ENCODE data around the gene RAB27B. TPM values are rescaled to one million over a fixed set of nuclear protein-coding genes. Genes with fewer than 3 reads are reported as not detected.

Gene RAB27B
- total RNA-seq, 1 experiment from 2014 or later = not detected

DNA sequence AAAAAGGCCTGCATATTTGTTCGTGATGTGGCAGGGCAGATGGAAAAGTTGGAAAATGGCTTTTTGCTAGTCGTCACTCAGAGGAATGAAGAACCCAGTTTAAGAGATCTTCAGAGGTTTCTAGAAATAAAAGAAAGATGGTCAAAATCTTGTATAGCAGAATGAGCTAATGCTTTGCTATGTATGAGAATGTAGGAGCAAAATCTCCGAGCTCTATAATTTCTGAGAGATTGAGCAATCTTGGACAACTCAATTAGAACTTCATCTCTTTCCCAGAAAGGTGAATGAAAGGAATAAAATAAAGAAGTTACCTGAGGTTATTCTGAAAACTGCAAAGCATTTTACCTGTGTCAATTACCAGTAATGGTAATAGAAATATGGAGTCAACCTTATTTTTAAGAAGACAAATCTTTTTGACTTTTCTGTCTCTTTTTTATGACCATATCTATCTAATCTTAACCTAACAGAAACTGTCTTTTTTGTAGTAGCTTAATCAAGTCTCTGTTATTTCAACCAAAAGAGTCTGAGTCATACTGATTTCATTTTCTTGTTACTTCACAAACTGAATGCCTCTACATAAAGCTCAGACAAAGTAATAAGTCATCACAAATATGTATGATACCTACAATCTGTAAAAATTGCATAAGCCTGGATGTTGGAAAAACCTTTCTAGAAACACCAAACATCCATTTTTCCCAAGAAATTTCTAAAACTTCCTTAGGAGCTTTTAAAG lies 98.5 kb downstream of the RAB27B start:
- Histone ChIP-seq H3K27me3 (ENCODE audit: control insufficient read depth, insufficient read depth, low read length) (no peaks in the 10 kb centered on the region), H3K4me3 (ENCODE audit: insufficient read depth, low read depth, low read length) (no peak overlapping the region), H3K36me3 (replicated peaks; ENCODE audit: control insufficient read depth, insufficient read depth, low read length) (no peaks in the 10 kb centered on the region)
- DNase-seq = no peak

DNA sequence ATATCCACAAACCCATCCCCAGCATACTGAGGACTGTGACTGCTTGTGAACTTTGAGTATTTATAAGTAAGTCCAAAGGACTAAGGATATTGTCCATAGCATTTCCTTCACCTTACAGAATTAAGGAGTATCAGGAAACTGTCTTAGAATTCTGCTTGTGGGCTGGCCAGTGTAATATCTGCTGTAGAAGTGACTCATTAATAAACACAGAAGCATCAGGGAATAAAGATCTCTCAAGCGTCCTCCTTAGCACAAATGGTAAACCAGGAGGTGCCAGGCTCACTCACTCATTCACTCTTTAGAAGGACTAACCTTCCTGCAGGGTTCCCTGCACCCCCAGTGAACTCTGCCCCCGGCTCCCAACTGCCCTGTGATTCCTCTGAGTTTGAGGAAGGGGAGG lies 100.0 kb downstream of the RAB27B start:
- Histone ChIP-seq H3K4me3 (ENCODE audit: insufficient read depth, low read depth, low read length) (no peak overlapping the region), H3K36me3 (replicated peaks; ENCODE audit: control insufficient read depth, insufficient read depth, low read length) (no peaks in the 10 kb centered on the region), H3K27me3 (ENCODE audit: control insufficient read depth, insufficient read depth, low read length) (no peaks in the 10 kb centered on the region)
- no peak for DNase-seq

DNA sequence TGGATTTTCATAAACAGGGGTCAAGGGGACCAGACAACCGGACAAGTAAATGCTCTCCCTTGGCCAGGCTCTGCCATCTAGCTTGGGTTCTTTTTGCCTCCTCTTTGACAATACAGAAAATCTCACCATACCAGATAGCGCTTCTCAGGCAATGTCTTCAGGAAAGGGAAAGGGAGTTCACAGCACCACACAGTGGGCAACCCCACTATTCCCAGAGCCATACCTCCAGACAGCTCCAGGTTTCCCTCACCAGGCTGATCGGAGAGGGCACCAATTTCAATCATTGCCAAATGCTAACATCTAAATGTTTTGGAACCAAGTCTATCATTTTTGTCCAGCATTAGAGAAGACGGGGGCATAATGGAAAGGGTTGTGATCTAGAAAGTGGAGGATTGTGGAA lies 102.9 kb downstream of the RAB27B start:
- DNase-seq = no peak
- Histone ChIP-seq H3K4me3 (ENCODE audit: insufficient read depth, low read depth, low read length) (no peak overlapping the region), H3K27me3 (ENCODE audit: control insufficient read depth, insufficient read depth, low read length) (no peaks in the 10 kb centered on the region), H3K36me3 (replicated peaks; ENCODE audit: control insufficient read depth, insufficient read depth, low read length) (no peaks in the 10 kb centered on the region)

DNA sequence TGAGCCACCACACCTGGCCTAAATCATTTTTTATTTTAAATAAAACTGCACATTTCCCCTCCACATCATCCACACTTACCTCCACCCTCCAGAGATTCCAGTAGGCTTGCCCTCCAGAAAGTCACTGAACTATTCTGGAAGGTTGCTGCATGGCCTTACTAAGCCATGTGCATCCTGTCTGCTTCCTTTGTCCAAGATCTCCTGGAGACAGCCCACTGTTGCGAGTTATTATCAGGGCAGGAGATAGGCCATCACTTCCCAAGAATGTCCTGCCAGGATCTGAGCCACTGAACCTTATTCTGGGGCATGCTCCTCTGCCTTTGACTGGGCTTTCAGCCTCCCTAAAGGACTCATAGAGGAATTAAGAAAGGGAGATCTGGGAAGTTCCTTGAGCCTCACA lies 104.2 kb downstream of the RAB27B start:
- Histone ChIP-seq H3K27me3 (ENCODE audit: control insufficient read depth, insufficient read depth, low read length) (no peaks in the 10 kb centered on the region), H3K36me3 (replicated peaks; ENCODE audit: control insufficient read depth, insufficient read depth, low read length) (no peaks in the 10 kb centered on the region)
- DNase-seq = no peak

DNA sequence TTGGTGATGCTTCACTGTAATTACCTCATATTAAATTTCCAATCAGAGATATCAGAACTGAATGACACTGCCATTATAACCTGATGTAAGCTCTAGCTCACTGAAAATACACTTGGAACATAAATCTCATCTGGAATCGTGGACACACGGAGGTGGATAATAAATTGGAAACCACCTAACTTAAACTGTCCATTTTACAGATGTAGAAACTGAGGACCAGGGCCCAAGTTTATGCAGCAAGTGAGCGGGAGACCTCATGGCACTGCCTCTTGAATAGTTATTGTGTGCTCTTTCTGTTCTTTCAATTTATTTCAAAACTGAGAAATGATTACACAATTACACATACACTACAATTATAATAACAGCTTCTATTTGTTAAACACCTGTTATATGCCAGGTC lies 110.2 kb downstream of the RAB27B start:
- Histone ChIP-seq H3K4me3 (ENCODE audit: insufficient read depth, low read depth, low read length) (no peak overlapping the region), H3K36me3 (replicated peaks; ENCODE audit: control insufficient read depth, insufficient read depth, low read length) (no peaks in the 10 kb centered on the region), H3K27me3 (ENCODE audit: control insufficient read depth, insufficient read depth, low read length) (no peaks in the 10 kb centered on the region)
- no peak for DNase-seq

More for the DNA sequence above, 104.2 kb downstream of the RAB27B start:
- H3K4me3 ChIP-seq (ENCODE audit: insufficient read depth, low read depth, low read length) = no peak overlapping the region

DNA sequence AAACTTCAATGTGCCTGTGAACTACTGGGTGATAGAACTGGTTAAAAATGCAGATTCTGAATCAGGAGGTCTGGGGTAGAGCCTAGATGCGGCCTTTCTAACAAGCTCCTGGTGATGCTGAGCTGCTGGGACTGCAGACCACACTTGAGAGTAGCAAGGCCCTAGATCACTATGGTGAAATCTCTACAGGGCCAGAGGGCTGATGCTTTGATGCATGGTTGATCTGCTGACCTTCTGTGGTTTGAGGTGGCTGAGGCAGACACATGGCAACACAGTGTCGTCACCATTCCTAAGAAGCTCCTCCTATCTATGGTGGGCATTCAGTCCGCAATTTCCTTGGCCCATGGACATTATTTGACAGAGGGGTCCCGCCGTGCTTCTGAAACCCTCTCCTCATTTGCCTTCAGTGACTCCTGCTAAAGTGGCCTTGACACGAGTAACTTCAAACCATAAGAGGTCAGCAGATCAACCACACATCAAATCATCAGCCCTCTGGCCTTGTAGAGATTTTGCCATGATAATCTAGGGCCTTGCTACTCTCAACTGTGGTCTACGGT lies 111.2 kb downstream of the RAB27B start:
- H3K4me3 ChIP-seq (ENCODE audit: insufficient read depth, low read depth, low read length) = no peak overlapping the region
- DNase-seq = no peak
- no peaks in the 10 kb centered on the region for H3K36me3 ChIP-seq (replicated peaks; ENCODE audit: control insufficient read depth, insufficient read depth, low read length)
- no peaks in the 10 kb centered on the region for H3K27me3 ChIP-seq (ENCODE audit: control insufficient read depth, insufficient read depth, low read length)

DNA sequence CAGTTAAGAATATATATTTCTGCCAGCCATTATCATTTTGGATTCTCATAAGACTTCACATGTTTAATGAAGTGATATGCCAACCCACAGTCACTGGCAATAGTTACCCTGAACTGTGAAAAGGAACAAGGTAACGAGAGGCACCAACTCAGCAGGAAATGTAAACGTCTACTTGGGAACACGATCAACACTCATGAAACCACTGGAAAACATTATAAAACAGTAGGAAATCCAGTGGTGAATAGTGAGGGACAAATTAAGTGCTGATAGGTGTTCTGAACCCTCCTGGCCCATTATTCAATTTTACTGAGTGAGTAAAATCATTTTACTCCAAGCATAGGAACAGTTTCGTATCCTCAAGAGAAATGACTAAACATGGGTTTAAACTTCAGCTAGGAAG lies 113.9 kb downstream of the RAB27B start:
- Histone ChIP-seq H3K27me3 (ENCODE audit: control insufficient read depth, insufficient read depth, low read length) (no peaks in the 10 kb centered on the region), H3K4me3 (ENCODE audit: insufficient read depth, low read depth, low read length) (no peak overlapping the region), H3K36me3 (replicated peaks; ENCODE audit: control insufficient read depth, insufficient read depth, low read length) (no peaks in the 10 kb centered on the region)
- no peak for DNase-seq

DNA sequence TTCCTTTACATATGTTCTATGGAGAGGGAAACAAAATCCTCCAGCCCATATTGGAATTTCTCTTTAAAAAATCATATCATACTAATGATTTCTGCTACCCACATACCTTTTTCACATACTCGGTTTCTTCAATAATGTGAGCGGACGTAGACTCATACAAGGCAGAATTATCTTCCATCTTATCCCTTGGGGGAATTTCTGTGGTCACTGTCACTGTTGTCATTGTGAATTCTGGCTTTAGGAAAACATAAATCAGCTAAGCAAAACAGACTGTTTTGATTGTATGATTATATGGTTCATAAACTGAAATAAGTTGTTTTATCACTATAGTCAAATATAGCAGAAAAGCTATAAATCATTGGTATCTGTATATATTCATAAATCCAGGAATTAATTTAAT lies 114.3 kb downstream of the RAB27B start:
- no peaks in the 10 kb centered on the region for H3K36me3 ChIP-seq (replicated peaks; ENCODE audit: control insufficient read depth, insufficient read depth, low read length)
- no peak overlapping the region for H3K4me3 ChIP-seq (ENCODE audit: insufficient read depth, low read depth, low read length)
- no peaks in the 10 kb centered on the region for H3K27me3 ChIP-seq (ENCODE audit: control insufficient read depth, insufficient read depth, low read length)
- DNase-seq = no peak

Other genes with a start within 250 kb of the RAB27B start
- not detected in 2 replicates for gene DYNAP, start 237.2 kb upstream of the RAB27B start, total RNA-seq (2014; rRNA removed; shearing (Covaris generic))
- gene CCDC68, start 131.0 kb downstream of the RAB27B start, total RNA-seq (2014; rRNA removed; shearing (Covaris generic)) = 0.10 TPM in 1 of 2 replicates, not detected in the other

Data from H7 (cell line).